NCI-H82 treated with DMSO at 0.1 percent for 48 hours (cell line): Measurements from ENCODE around the gene MPO.

Experiments used
- DNase-seq: peaks from one replicate; lab custom pipeline; 2025; ENCODE audit not compliant: unreplicated experiment; lab: John Stamatoyannopoulos, UW

The MPO gene

DNA sequence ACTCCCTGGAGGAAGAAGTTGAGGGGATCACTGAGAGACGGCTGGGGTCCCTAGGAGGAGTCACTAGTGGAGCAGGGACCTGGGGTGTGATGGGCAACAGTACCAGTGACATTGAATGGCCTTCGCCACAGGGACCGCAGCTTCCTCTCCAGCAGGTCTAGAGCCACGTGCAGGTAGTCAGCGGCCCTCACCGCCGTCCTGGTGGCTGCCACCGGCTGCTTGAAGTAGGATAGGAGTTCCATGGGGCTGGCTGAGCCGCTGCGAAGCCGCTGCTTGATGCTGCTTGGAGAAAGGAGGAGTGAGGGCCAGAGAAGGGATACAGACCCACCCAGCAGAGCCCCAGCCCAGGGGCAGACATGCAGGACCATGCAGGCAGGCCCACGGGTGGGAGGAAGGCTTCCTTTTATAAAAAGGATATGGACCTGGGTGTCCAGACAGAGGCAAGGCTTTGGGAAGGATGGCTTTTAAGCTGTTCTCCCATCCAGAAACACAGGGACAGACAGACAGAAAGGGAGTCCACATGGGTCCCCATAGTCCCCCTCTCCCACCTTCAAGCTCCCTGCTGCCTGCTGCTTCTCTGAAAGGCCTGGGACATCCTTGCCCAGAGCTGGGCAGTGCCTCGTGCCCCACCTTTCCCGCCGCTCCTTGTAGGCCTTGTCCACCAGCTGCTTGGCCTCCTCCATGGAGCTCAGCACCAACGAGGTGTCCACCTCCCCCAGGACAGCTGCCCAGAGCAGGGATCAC lies 827 bp downstream of the MPO start:
- DNase-seq, result no peak

DNA sequence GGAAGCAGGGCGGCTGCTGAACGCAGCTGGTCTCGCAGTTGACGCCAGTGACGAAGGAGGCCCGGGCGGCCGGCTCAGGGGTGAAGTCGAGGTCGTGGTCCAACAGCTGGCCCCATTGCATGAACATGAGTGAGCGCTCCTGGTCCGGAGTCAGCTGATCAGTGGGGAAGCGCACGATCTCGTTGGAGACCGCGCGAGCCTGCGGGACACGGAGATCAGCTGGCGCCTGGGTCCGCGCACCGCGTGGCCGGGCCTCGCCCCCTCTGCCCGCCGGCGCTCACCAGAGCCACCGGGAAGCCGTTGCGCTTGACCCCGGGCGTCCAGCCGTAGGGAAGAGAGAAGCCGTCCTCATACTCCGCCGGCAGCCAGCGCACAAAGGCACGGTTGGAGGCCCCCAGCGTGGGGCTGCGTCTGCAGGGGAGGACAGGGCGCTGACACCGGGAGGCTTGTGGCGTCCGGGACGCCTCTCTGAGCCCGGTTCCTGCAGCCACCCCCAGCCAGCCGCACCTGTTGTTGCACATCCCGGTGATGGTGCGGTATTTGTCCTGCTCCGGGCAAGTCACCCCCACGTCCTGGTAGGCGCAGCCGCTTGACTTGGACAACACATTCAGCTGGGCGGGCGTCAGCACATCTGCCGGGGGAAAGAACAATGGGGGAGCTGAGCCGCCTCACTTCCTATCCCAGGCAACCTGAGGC lies 1.6 kb downstream of the MPO start:
- no peak for DNase-seq

DNA sequence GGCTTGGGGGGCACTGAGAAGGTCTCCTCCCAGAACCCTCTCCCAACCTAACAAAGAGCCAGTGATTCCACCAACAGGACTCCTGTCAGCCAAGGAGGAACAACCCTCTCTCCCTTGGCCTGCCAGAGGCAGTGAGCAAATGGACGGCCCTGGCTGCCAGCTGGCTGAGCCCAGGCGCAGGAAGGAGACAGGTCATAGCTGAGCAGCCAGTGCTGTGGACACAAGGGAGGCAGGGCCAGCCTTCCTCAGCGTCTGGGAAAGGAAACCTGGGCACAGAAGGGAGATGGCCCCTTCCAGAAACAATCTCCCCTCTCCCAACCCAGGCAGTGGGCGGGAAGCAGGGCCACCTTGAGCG lies 2.1 kb downstream of the MPO start:
- DNase-seq, result no peak

DNA sequence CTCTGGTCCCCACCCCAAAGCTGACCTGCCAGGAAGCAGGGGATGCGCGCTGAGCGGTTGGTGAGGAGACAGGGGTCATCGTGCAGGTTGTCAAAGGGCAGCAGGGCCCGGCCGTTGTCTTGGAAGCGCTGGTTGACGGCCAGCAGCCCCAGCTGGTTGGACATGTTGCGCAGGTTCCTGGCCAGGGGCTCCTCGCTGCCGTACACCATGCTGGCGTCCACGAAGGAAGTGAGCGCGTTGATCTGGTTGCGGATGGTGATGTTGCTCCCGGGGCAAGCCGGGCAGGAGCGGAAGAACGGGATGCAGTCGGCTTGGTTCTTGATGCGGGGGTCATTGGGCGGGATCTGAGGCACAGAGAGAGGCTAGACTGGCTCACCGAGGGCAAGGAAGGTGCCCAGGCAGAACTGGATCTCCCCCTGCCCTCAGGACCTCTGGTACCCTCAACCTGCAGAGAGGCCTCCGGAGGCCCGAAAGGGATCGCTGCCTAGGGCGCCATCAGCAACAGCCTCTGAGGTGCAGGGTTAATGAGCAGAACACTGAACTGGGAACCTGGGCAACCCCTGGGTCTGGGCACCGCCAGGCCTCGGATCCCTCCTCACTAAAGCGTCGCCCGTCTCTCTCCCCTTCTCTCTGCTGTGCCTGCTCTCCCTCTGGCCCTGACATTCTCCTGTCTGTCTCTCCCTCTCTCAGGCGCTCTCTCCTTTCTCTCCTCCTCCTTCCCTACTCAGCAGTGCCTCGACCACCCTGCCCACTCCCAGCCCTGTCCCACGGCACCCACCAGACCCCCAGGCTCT lies 2.7 kb downstream of the MPO start:
- no peak for DNase-seq

DNA sequence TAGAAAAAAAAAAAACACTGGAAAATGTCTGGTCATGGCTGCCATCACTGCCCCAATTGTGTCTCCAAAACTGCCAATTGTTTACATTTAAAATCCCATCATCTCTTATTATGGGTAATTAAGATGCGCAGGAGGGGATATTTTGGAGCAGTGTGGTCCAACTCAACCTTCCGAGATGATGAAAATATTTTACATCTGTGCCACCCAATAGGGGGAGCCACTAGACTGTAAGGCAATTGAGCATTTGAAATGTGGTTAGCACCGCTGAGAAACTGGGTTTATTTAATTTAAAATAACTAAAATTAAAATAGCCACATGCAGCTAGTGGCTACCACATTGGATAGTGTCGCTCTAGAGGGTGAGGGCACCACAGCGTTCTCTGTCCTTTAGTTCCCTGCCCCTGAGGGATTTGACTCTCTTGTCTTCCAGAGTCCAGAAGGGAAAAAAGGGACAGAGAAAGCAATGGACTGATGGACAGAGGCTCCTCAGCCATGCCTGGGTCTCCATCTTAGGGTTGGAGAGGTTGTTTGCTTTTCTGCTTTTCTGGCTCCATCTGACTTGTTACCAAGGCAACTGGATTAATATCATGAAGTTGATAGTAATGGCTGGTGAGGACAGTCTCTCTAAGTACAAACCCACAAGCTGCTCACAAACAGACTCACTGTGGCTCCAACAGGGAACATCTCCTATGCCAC lies 3.5 kb downstream of the MPO start:
- no peak for DNase-seq

DNA sequence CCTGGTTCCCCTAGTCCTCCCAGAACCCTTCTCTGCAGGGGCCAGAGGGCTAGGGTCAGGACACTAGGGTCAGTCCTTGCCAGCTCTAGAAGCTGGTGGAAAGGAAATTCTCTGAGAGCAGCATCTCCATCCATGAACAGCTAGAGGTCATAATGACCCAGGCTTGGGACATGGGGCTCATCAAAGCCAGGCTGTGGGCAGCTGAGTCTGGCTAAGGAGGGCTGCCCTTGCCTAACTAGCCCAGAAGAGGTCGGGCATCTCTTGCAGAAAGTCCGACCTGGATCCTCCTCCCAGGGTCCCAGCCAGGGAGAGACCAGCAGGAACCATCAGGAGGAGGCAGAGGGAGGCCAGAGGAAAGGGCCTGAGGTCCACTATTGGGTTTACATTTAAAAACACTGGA lies 4.3 kb downstream of the MPO start:
- no peak for DNase-seq

DNA sequence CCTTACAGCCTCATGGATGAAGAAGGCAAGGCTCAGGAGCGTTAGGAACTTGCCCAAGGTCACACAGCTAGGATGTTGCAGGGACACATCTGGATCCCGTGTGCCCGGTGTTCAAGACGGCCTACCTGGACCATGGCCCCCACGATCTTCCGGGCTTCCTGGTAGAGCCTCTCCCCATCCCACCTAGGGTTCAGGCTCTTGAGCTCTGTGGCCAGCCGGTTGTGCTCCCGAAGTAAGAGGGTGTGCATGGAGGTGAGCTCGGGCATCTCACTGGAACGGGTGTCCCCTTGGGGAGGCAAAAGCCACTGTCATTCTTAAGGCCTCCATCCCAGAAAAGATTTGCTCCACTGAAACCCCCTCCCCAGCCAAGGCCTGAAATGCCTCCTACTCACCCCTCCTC lies 5.3 kb downstream of the MPO start:
- no peak for DNase-seq

DNA sequence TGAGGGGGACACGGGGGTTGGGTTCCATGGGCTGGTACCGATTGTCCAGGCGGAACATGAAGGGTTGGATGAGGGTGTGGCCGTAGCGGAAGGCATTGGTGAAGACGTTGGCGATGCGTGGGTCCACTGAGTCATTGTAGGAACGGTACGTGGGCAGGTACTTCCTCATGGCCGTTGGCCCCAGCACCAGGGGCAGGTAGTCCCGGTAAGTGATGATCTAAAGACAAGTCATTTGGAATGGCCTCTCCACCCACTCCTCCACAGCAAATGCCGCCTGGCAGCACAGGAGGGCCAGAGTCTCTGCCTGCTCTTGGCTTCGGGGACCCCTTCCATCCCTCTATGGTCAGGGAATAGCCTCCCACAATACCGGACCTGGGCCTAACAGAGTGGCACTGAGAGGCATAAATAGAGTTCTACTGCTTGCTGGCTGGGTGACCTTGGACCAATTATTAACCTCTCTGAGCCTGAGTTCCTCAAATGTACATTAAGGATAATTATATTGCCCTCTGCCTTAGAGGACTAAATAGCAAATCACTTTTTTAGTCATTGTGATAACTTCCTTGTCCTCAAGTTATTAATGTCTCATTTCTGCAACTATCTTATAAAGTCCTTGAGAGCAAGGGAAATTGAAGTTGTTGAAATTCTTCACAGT lies 7.2 kb downstream of the MPO start:
- DNase-seq, result no peak

DNA sequence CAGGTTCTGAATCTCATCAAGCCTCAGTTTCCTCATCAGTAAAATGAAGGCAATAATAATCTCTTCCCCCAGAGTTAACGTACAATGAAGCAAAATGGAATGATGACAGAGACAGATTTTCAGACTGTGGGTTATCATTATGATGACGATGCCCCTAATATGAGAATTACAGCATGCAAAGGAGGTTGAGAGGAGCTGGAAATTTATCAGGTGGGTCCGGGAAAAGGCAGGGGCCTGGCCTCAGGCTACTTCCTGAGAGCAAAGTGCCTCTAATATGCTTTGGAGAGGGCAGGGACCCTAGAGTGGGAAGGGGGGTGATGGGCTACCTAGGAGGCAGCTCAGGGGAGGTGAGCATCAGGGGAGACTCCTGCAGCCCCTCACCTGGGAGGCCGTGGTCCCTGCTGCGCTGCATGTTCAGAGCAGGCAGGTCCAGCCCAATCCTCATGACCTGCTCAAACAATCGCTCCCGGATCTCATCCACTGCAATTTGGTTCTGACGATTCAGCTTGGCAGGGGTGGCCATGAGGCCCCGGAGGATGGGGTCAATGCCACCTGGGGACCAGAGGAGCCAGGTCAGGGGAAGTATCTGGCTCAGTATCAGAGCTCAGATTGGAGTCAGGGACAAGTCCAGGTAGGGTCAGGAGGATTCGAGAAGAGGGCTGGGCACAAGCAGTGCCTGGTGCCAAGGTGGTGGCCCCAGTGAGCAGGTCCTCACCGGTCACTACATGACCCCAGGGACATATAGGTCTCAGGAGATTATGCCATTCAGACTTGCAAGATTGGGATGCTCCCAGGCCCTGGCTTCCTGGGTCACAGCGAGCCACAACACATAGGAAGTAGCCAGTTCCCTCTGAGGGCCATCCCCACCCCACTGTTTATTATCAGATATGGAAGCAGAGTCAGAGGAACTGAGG lies 8.1 kb downstream of the MPO start:
- DNase-seq, result no peak

DNA sequence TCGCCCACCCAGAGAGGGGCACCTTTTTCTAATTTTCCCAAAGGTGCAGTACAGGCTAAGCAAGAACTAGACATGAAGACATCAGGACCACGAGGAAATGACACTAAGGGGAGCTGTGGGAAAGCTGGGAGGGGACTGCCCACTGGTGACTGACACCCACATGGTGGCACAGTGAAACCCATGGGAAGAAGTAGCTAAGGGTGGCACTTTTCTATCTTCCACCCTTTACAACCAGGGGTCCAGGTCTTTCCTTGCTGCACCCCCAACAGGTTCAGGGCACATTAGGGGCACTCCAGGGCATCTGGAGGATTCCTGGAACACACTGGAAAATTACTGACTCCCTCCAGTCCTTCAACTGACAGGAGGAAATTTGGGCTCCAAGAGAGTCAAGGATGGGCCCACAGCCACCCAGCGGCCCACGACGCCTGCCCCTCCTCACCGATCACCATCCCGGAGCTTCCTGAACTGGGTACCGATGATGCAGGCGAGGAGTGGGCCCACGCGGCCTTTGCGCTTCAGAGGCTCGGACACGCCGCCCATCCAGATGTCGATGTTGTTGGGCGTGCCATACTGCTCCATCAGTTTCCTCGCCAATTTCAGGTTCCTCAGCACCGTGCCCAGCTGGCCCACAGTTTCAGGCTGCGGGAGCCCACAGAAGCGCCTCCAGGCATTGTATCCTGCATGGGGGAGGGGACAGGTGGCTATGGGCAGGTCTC lies 9.4 kb downstream of the MPO start:
- DNase-seq, result no peak

DNA sequence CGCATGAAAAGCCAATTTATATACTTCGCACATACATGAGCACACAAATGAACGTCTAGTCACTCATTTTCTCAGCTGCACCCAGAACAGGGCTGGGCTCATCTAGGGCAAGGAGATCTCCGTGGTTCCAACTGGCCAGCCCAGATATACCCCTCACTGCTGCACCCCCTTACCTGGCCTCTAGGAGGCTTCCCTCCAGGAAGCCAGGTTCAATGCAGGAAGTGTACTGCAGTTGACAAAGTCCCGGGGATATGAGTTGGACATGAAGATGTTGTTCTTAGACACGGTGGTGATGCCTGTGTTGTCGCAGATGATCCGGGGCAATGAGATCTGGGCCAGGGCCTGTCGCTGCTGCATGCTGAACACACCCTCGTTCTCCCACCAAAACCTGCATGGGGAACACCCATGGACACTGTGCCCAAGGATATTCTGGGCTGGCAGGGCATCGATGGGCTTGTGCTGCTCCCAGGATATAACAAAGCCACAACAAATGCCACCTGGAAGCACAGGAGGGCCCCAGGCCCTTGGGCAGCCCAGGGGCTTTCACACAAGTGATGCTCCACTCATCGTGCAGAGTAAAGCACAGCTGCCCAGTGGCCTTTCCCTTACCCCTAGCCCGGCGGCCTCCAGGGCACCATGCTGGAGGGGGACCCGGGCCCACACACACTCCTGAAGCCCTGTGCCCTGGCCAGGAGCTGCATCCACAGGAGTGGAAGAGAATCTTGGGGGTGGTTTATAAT lies 10.1 kb downstream of the MPO start:
- DNase-seq, result no peak

DNA sequence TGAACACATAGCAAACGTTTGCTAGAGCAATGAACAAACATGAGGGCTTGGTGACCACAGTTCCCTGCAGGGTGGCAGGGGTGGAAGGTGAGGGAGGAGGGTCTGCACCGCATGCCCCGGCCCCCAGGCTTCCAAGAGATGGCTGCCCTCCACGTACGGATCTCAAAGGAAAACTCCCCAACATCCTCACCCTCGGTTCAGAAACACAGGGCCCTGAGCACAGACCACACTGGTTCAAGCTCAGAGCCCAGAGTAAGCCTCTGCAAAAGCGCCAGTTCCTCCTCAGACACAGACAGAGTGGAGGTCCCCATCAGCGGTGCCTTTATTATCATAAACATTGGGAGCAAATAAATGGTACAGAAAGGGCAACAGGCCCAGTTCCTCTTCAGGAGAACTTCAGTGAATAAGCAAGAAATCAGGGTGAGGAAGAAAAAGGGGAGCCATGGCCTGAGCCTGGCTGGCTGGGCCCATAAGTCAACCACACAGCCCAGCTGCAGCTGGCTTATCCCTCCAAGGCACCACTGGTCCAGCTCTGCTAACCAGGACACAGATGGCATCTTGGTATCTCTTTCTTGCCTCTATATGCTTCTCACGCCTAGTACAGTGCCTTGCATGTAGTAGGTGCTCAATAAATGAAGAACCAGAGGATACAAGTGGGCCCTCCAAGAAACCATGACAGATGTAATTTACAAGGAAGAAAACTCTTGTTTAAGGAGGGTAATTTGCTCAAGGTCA lies 11.0 kb downstream of the MPO start:
- DNase-seq, result no peak

DNA sequence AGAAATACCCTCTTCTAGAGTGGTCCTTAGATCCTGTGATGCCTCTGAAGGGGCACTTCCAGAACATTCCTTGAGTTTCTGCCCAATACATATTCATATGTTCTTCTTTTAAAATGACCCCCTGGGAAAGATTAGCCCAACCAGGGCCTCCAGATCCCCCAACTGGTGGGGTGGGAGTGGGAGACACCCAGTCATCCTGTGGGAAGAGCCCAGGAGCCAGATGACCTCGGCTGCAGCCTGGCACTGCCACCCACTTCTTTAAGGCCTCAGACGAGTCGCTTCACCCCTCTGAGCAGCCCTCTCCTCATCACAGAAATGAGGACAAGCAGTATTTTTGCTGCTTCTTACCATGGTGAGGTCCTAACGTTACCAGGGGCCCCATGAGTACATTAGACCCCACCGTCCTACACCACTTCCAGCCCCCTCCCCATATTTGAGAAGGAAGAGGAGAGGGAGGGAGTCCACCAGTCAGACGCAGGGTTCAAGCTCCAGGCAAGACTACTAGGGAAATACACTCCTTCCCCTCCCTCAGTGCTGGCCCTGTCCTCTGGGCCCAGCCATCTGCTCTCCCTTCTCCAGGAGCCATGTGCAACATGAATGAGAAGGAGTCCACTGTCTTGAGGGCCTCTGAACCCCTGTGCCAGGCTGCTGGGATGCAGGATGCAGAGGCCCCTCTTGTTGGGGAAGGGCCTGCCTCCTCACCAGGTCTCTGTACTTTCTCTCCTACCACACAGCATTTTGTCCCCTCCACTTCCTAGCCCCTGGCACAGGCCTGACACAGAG lies 11.8 kb downstream of the MPO start:
- DNase-seq, result no peak

DNA sequence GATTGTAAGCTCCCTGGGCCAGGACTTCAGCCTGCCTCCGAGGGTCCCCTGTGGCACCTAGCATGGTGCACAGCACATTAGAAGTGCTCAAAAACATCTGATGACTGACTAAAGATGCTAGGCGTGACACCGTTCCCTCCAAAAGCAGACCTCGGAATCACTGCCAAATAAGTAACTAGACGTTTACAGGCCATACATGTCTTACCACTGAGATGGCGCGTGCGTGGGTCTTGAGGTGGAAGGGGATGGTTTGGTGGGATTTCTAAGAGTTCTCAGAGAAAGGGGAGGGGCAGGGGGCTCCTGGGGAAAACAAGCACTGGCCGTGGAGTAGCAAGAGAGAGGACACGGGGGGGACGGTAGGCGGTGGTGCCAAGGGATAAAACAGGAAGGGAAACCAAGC lies 12.4 kb downstream of the MPO start:
- DNase-seq, result no peak

DNA sequence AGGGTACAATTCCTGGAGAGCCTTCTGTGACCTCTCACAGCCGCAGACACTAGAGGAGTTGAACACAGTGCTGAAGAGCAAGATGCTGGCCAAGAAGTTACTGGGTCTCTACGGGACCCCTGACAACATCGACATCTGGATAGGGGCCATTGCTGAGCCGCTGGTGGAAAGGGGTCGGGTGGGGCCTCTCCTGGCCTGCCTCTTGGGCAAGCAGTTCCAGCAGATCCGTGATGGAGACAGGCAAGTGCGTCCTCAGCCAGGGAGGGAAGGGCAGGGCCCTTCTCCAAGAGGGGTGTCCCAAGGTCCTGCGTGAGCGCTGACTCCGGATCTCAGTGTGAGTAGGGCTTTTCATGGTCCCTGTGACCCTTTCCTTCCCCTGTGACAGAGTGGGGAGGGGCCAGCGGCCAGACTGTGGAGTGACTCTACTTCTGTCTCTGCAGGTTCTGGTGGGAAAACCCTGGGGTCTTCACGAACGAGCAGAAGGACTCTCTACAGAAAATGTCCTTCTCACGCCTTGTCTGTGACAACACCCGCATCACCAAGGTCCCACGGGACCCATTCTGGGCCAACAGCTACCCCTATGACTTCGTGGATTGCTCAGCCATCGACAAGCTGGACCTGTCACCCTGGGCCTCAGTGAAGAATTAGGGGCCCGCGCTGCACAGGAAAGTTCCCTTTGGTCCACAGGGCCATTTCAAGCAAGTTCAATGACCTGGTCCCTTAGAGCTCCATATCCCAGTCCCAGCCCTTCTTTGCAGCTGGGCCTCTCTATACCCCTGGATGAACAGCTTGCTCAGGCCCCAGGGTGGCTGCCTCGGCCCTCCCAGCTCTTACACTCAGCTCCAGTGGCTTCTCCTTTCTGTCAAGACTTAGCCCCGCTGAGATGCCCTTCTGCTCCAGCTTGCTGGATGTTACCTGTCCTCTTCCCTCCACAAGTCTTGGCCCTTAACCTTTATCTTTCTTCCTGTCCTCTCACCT lies 13.1 kb downstream of the MPO start:
- DNase-seq, result no peak
